GM10248 (cell line): ENCODE data around the gene TMEM248.

Experiments used
- CTCF ChIA-PET: fragments of 300-600 bp; sonication (Branson Sonifier 250); formaldehyde crosslinking; extraction: SDS; loops from one replicate; lab custom pipeline; 2021; ENCODE audit warnings: antibody characterized with exemption; lab: Yijun Ruan, JAX
- POLR2A ChIA-PET: fragments of 350-650 bp; sonication (Branson Sonifier 250); formaldehyde crosslinking; extraction: SDS; loops from one replicate; lab custom pipeline; 2020; ENCODE audit warnings: antibody characterized with exemption; lab: Yijun Ruan, JAX
- DNase-seq: peaks from one replicate; pipeline ENCODE4 v3.0.0; 2012; ENCODE audit errors: extremely low spot score
- TF ChIP-seq, protein P1 (sequence below): IDR thresholded peaks from 2 replicates; pipeline ENCODE4 v1.5.1; 2012; ENCODE audit warnings: mild to moderate bottlenecking, low read depth; ENCODE audit errors: extremely low read depth, missing control alignments, control extremely low read depth

Gene TMEM248

DNA sequence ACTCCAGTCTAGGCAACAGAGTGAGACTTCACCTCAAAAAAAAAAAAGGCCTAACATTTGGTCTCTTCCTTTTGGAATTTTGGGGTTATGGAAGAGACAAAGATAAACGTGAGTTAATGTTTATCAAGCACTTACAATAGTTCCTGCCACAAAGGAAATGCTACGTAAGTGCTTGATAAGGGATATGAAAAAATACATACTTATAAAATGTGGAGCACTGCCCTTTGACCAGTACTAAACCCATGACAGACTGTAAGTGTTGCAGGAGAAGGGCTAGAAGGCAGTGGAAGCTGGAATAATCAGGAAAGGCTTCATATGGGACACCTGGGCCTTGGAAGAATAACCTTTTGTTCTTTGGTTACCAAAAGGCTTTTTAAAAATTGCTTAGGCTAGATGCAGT is 25.5 kb downstream of the TMEM248 start:
- POLR2A ChIA-PET, result no interaction called here
- DNase-seq, result no peak
- CTCF ChIA-PET, result no interaction called here
- TF ChIP-seq, protein P1, sequence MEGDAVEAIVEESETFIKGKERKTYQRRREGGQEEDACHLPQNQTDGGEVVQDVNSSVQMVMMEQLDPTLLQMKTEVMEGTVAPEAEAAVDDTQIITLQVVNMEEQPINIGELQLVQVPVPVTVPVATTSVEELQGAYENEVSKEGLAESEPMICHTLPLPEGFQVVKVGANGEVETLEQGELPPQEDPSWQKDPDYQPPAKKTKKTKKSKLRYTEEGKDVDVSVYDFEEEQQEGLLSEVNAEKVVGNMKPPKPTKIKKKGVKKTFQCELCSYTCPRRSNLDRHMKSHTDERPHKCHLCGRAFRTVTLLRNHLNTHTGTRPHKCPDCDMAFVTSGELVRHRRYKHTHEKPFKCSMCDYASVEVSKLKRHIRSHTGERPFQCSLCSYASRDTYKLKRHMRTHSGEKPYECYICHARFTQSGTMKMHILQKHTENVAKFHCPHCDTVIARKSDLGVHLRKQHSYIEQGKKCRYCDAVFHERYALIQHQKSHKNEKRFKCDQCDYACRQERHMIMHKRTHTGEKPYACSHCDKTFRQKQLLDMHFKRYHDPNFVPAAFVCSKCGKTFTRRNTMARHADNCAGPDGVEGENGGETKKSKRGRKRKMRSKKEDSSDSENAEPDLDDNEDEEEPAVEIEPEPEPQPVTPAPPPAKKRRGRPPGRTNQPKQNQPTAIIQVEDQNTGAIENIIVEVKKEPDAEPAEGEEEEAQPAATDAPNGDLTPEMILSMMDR, result no peak

DNA sequence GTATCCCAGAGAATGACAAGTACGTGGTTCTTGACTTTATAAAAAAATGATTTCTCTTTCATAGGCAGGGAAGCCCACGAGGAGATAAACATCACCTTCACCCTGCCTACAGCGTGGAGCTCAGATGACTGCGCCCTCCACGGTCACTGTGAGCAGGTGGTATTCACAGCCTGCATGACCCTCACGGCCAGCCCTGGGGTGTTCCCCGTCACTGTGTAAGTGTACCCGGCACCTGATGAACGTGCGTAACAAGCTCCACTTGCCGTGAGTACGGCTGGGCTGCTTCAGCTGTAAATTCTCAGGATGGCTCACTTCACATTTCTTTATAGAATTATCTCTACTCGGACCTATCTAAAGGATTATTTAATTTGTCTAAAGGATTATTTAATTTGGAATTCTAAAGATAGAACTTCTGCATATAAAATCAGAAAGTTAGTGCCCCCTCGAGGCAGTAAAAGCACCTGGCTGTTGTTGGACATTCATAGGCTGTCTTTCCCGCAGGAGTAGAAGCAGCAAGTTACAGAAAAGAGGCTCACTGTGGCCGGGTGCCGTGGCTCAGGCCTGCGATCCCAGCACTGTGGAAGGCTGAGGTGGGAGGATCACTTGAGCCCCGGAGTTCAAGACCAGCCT is 27.6 kb downstream of the TMEM248 start:
- DNase-seq, result no peak
- POLR2A ChIA-PET, result no interaction called here
- CTCF ChIA-PET, result no interaction called here
- TF ChIP-seq, protein P1, result no peak

DNA sequence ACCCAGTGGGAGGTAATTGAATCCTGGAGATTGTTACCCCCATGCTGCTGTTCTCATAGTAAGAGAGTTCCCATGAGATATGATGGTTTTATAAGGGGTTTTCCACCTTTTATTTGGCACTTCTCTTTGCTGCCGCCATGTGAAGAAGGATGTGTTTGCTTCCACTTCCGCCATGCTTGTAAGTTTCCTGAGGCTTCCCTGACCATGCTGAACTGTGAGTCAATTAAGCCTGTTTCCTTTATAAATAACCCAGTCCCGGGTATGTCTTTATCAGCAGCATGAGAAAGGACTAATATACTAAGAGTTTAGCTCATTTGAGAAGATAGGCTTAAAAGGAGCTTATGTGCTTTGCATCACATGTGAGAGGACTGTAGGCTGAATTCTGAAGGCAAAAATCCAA is 29.3 kb downstream of the TMEM248 start:
- ChIA-PET POLR2A (no interaction called here), CTCF (interaction anchor here (0.6 kb wide), 1 partner anchor 147 kb away, joined by 3 read pairs; no protein-coding TSS in a partner anchor)
- no peak for DNase-seq
- TF ChIP-seq, protein P1, result no peak

DNA sequence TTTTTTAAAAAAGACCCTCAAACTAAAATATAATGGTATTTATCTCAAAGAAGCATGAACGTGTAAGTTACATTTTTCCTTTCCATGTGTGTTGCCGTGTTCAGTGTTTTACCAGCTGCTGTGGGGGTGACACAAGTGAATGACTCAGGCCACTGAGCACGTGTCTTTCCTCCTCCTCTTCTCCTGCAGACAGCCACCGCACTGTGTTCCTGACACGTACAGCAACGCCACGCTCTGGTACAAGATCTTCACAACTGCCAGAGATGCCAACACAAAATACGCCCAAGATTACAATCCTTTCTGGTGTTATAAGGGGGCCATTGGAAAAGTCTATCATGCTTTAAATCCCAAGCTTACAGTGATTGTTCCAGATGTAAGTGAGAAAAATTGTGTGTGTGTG is 29.7 kb downstream of the TMEM248 start:
- CTCF ChIA-PET, result interaction anchor here (0.6 kb wide), 1 partner anchor 147 kb away, joined by 3 read pairs; no protein-coding TSS in a partner anchor
- POLR2A ChIA-PET, result interaction anchor here (0.7 kb wide), 1 partner anchor 361 kb away, joined by 3 read pairs; no protein-coding TSS in a partner anchor
- TF ChIP-seq, protein P1, result no peak
- DNase-seq, result no peak

DNA sequence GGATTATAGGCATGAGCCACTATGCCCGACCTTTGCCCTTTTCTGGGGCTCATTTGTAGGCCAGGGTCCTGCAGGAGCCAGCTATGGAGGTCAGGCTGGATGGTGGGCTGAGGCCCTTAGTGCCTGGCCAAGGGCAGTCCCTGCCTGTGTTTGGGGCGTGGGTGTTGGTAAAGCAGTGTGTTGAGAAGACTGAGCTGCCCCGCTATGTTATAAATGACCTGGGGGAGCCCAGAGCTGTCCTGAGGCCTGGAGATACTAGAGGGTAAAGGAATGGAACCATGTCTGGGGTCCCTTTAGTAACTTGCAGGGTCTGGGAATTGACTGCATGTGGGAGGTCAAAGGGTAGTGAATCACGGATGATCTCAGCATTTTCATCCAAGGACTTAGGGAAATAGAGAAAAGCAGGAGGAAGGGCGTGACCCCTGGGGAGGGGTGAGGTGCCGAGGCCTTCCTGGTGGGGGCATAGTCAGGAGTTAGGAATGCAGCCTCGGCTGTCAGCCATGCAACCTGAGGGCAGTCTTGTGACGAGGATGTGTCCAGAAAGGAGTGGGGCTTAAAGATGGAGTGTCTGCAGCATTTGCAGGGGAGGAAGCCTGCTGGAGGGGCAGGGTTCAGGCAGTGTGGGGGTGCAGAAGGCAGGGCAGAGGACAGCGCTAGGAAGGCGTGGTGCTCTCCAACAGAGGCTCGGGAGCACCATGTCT is 31.5 kb downstream of the TMEM248 start:
- DNase-seq, result no peak
- TF ChIP-seq, protein P1, result no peak
- ChIA-PET POLR2A (no interaction called here), CTCF (interaction anchor here (1.4 kb wide), 1 partner anchor 8 kb away, joined by 4 read pairs; no protein-coding TSS in a partner anchor)

DNA sequence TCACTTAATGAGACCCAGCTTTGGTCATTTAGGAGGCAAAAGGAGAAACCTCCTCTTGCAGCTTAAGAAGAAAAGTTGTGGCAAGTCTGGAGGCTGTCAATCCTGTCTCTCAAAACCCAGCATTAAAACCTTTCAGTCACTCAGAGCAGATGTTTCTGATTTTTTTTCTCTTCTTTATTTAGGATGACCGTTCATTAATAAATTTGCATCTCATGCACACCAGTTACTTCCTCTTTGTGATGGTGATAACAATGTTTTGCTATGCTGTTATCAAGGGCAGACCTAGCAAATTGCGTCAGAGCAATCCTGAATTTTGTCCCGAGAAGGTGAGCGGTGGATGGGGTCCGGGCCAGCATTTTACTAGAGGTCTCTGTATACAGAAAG is 32.0 kb downstream of the TMEM248 start:
- POLR2A ChIA-PET, result no interaction called here
- CTCF ChIA-PET, result no interaction called here

More for the DNA sequence above, 32.0 kb downstream of the TMEM248 start:
- no peak for DNase-seq
- TF ChIP-seq, protein P1, result no peak
